HCT116 (cell line): Measurements from ENCODE around the gene NOP53. TPM values are rescaled to one million over a fixed set of nuclear protein-coding genes. Genes with fewer than 3 reads are reported as not detected.

Experiments
- ATAC-seq: fragments of 200-7000 bp; cut with Tn5 transposase; 2 replicates; pipeline ENCODE4 v1.9.1; 2020; ENCODE audit warnings: mild to moderate bottlenecking, moderate library complexity
- BruUV-seq: library from RNA; stranded (reverse); fragments of 400-500 nt; replicated peaks from 2 replicates; lab custom pipeline; 2021; lab: Mats Ljungman, UMichigan
- CTCF ChIA-PET: fragments of 300-600 bp; sonication (Branson Sonifier 250); formaldehyde crosslinking; loops from one replicate; lab custom pipeline; 2021; ENCODE audit warnings: antibody characterized with exemption; lab: Charles Lee
- POLR2A ChIA-PET: fragments of 300-600, 350-600 bp; sonication (Branson Sonifier 250); formaldehyde crosslinking; loops from one replicate; lab custom pipeline; 2021; ENCODE audit warnings: antibody characterized with exemption; lab: Charles Lee
- RAD21 ChIA-PET, 2 experiments: fragments of 300-600 bp; sonication (Branson Sonifier 250); formaldehyde crosslinking; loops; one replicate each; lab custom pipeline; 2023; ENCODE audit warnings: low total read pairs in 2 of 2; ENCODE audit not compliant: uncharacterized antibody in 2 of 2, unreplicated experiment in 2 of 2, low non-redundant PET in 1 of 2; lab: Charles Lee
- DNase-seq: peaks from one replicate; pipeline ENCODE4 v3.0.0-alpha.2; 2010; ENCODE audit warnings: low read depth, low spot score
- H2AFZ ChIP-seq: fragments of 200-600 bp; shearing (Covaris generic), sonication (generic); 2 replicates; pipeline ENCODE4 v1.6.1; 2017; ENCODE audit warnings: low read depth, mixed run types, mixed read lengths, antibody characterized with exemption, low read length; ENCODE audit not compliant: poor library complexity, severe bottlenecking
- H3K27ac ChIP-seq: 2 replicates; pipeline ENCODE4 v1.5.1; 2012; ENCODE audit warnings: low read depth, low read length
- H3K27me3 ChIP-seq: fragments of 200-600 bp; sonication (generic); 2 replicates; pipeline ENCODE4 v1.6.1; 2016; ENCODE audit warnings: mixed run types, low read length, mixed read lengths; ENCODE audit not compliant: insufficient read depth
- H3K36me3 ChIP-seq, 2 experiments: fragments of 200-500 bp in 1 of 2; fragments of 200-600 bp in 1 of 2; sonication (Bioruptor generic) in 1 of 2; sonication (generic) in 1 of 2; 2 replicates each; pipeline versions ENCODE4 v1.5.1 to v1.6.1; 2014 to 2016; ENCODE audit warnings: low read length in 2 of 2, inconsistent platforms in 1 of 2, mixed read lengths in 1 of 2, mixed run types in 1 of 2; ENCODE audit not compliant: insufficient read depth in 2 of 2, control insufficient read depth in 1 of 2
- H3K4me1 ChIP-seq, 2 experiments: fragments of 200-600 bp in 1 of 2; sonication (generic) in 1 of 2; 2 replicates each; pipeline versions ENCODE4 v1.5.1 to v1.6.1; 2012 to 2017; ENCODE audit warnings: low read length in 2 of 2, inconsistent platforms in 1 of 2, mild to moderate bottlenecking in 1 of 2, mixed read lengths in 1 of 2, mixed run types in 1 of 2, moderate library complexity in 1 of 2; ENCODE audit not compliant: insufficient read depth in 2 of 2, control insufficient read depth in 1 of 2
- H3K4me2 ChIP-seq: fragments of 200-600 bp; sonication (generic); 2 replicates; pipeline ENCODE4 v1.6.1; 2017; ENCODE audit warnings: mixed run types, low read length, mixed read lengths
- H3K4me3 ChIP-seq, 2 experiments: fragments of 200-600 bp in 1 of 2; sonication (generic) in 1 of 2; replicated peaks in 1 of 2; 2 replicates each; pipeline ENCODE4 v1.5.1; 2011 to 2016; ENCODE audit warnings: low read length in 2 of 2, control low read depth in 1 of 2, low read depth in 1 of 2, mild to moderate bottlenecking in 1 of 2, mixed read lengths in 1 of 2, mixed run types in 1 of 2
- H3K79me2 ChIP-seq: fragments of 200-600 bp; sonication (generic); 2 replicates; pipeline ENCODE4 v1.6.1; 2017; ENCODE audit warnings: mild to moderate bottlenecking, mixed run types, low read length, moderate library complexity, mixed read lengths; ENCODE audit not compliant: insufficient read depth
- H3K9ac ChIP-seq: fragments of 200-600 bp; sonication (generic); 2 replicates; pipeline ENCODE4 v1.6.1; 2016; ENCODE audit warnings: low read length, mixed read lengths
- H3K9me2 ChIP-seq: fragments of 200-600 bp; sonication (generic), shearing (Covaris generic); 2 replicates; pipeline ENCODE4 v1.6.1; 2017; ENCODE audit warnings: mixed run types, mild to moderate bottlenecking, moderate library complexity; ENCODE audit not compliant: insufficient read depth
- H3K9me3 ChIP-seq, 2 experiments: fragments of 200-500 bp in 1 of 2; fragments of 200-600 bp in 1 of 2; sonication (Bioruptor generic) in 1 of 2; sonication (generic) in 1 of 2; 2 replicates each; pipeline ENCODE4 v1.6.1; 2014 to 2017; ENCODE audit warnings: low read length in 2 of 2, mixed read lengths in 2 of 2, inconsistent platforms in 1 of 2, low read depth in 1 of 2, mild to moderate bottlenecking in 1 of 2, mixed run types in 1 of 2, moderate library complexity in 1 of 2; ENCODE audit not compliant: control insufficient read depth in 1 of 2, insufficient read depth in 1 of 2
- H4K20me1 ChIP-seq: fragments of 200-600 bp; sonication (generic), shearing (Covaris generic); 2 replicates; pipeline ENCODE4 v1.6.1; 2017; ENCODE audit warnings: mixed run types, mild to moderate bottlenecking, moderate library complexity; ENCODE audit not compliant: insufficient read depth
- ATF3 ChIP-seq: IDR thresholded peaks from 2 replicates; pipeline ENCODE4 v1.6.1; 2012
- CBX3 ChIP-seq: IDR thresholded peaks from 2 replicates; pipeline ENCODE4 v1.6.1; 2012; ENCODE audit warnings: low read depth
- EGR1 ChIP-seq: IDR thresholded peaks from 2 replicates; pipeline ENCODE4 v1.6.1; 2012; ENCODE audit warnings: low read depth
- EZH2phosphoT487 ChIP-seq: fragments of 200-600 bp; IDR thresholded peaks from 2 replicates; pipeline ENCODE4 v1.6.1; 2018; ENCODE audit warnings: antibody characterized with exemption, borderline replicate concordance
- FOSL1 ChIP-seq: IDR thresholded peaks from 2 replicates; pipeline ENCODE4 v1.6.1; 2012; ENCODE audit warnings: low read depth
- JUND ChIP-seq: IDR thresholded peaks from 2 replicates; pipeline ENCODE4 v1.6.1; 2012
- MAX ChIP-seq: IDR thresholded peaks from 2 replicates; pipeline ENCODE4 v1.6.1; 2012
- POLR2AphosphoS5 ChIP-seq: IDR thresholded peaks from 2 replicates; pipeline ENCODE4 v1.6.1; 2011; ENCODE audit warnings: mild to moderate bottlenecking, low read depth, low read length, moderate library complexity
- ZFX ChIP-seq: fragments of 450-650 bp; IDR thresholded peaks from 2 replicates; pipeline ENCODE4 v1.6.1; 2017
- ZNF274 ChIP-seq: fragments of 200-500 bp; sonication (Bioruptor generic); IDR thresholded peaks from 2 replicates; pipeline ENCODE4 v1.6.1; 2014; ENCODE audit warnings: mild to moderate bottlenecking, low read depth, low read length, inconsistent platforms
- intact Hi-C: fragments of 100-400 bp; cut with micrococcal nuclease; formaldehyde crosslinking; loops from 2 replicates; pipeline ENCODE4 v1.10.0; 2022
- total RNA-seq: library from RNA; stranded (reverse); gene quantifications from one replicate; pipeline ENCODE4 v1.2.1, GENCODE V29; 2021; ENCODE audit not compliant: unreplicated experiment
- TF ChIP-seq, protein P1 (sequence below): IDR thresholded peaks from 2 replicates; pipeline ENCODE4 v1.6.1; 2012; ENCODE audit warnings: low read depth
- TF ChIP-seq, protein P2 (sequence below): IDR thresholded peaks from 2 replicates; pipeline ENCODE4 v1.6.1; 2011; ENCODE audit warnings: mild to moderate bottlenecking, low read length, moderate library complexity; ENCODE audit not compliant: insufficient replicate concordance; ENCODE audit errors: extremely low read depth

Gene NOP53
- total RNA-seq, 1 experiment from 2014 or later, result 322 TPM

GRCh38 chr19:47719047-47719859, 26.1 kb upstream of the NOP53 start:
- H3K9me2 ChIP-seq, result no peaks in the 10 kb centered on the region
- no peak overlapping the region for H3K4me2 ChIP-seq
- no TSS peak for BruUV-seq
- peaks cover 3 to 12% of the 10 kb centered on the region in 2 experiments; a peak in 1 of 4 replicates for H3K36me3 ChIP-seq
- no peaks in the 10 kb centered on the region for H3K9me3 ChIP-seq
- no peak overlapping the region for H3K4me3 ChIP-seq
- intact Hi-C loops, result no loop called here
- no peak for DNase-seq
- RAD21 ChIA-PET, result no interaction called here
- H3K9ac ChIP-seq, result no peak overlapping the region
- ATAC-seq, result peak; percentile 21; the same call in 1 of the 2 replicates
- H3K27ac ChIP-seq, result no peak overlapping the region
- no peaks in the 10 kb centered on the region for H3K27me3 ChIP-seq
- CTCF ChIA-PET, result no interaction called here
- H4K20me1 ChIP-seq, result no peaks in the 10 kb centered on the region
- no peak overlapping the region for H2AFZ ChIP-seq
- H3K4me1 ChIP-seq, result peaks cover 9 to 33% of the 10 kb centered on the region in 2 experiments; a peak in 3 of 4 replicates
- POLR2A ChIA-PET, result interaction anchor here (1.2 kb wide), 1 partner anchor 26 kb away, joined by 3 read pairs; the partner anchor contains the start of gene NOP53
- H3K79me2 ChIP-seq, result peaks cover 33% of the 10 kb centered on the region
- TF ChIP-seq ZNF274 (no peak), MAX (no peak), CBX3 (no peak), FOSL1 (no peak), EZH2phosphoT487 (no peak), ATF3 (no peak), JUND (no peak), ZFX (no peak), EGR1 (no peak), POLR2AphosphoS5 (no peak)
- TF ChIP-seq, protein P1, sequence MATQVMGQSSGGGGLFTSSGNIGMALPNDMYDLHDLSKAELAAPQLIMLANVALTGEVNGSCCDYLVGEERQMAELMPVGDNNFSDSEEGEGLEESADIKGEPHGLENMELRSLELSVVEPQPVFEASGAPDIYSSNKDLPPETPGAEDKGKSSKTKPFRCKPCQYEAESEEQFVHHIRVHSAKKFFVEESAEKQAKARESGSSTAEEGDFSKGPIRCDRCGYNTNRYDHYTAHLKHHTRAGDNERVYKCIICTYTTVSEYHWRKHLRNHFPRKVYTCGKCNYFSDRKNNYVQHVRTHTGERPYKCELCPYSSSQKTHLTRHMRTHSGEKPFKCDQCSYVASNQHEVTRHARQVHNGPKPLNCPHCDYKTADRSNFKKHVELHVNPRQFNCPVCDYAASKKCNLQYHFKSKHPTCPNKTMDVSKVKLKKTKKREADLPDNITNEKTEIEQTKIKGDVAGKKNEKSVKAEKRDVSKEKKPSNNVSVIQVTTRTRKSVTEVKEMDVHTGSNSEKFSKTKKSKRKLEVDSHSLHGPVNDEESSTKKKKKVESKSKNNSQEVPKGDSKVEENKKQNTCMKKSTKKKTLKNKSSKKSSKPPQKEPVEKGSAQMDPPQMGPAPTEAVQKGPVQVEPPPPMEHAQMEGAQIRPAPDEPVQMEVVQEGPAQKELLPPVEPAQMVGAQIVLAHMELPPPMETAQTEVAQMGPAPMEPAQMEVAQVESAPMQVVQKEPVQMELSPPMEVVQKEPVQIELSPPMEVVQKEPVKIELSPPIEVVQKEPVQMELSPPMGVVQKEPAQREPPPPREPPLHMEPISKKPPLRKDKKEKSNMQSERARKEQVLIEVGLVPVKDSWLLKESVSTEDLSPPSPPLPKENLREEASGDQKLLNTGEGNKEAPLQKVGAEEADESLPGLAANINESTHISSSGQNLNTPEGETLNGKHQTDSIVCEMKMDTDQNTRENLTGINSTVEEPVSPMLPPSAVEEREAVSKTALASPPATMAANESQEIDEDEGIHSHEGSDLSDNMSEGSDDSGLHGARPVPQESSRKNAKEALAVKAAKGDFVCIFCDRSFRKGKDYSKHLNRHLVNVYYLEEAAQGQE, result no peak
- TF ChIP-seq, protein P2, sequence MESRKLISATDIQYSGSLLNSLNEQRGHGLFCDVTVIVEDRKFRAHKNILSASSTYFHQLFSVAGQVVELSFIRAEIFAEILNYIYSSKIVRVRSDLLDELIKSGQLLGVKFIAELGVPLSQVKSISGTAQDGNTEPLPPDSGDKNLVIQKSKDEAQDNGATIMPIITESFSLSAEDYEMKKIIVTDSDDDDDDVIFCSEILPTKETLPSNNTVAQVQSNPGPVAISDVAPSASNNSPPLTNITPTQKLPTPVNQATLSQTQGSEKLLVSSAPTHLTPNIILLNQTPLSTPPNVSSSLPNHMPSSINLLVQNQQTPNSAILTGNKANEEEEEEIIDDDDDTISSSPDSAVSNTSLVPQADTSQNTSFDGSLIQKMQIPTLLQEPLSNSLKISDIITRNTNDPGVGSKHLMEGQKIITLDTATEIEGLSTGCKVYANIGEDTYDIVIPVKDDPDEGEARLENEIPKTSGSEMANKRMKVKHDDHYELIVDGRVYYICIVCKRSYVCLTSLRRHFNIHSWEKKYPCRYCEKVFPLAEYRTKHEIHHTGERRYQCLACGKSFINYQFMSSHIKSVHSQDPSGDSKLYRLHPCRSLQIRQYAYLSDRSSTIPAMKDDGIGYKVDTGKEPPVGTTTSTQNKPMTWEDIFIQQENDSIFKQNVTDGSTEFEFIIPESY, result no peak
- TF ChIP-seq, all 23 proteins: peak for 0
